Measurements from ENCODE around the gene ARID2.

- no peak for TF ChIP-seq EZH2phosphoT487 (IDR thresholded peaks at IDR 0.05; ENCODE audit: insufficient read depth, low read depth)
- TF ChIP-seq EZH2 (IDR thresholded peaks at IDR 0.05; ENCODE audit: insufficient read depth, poor library complexity, severe bottlenecking) = no peak
Observed at GRCh38 chr12:45703942-45704341, 25.6 kb upstream of the ARID2 start.

All from GM23248 (cell line).